ENCODE measurements around the gene LBH. TPM values are rescaled to one million over a fixed set of nuclear protein-coding genes. Genes with fewer than 3 reads are reported as not detected.

LBH gene
- total RNA-seq, 6 experiments from 2014 or later = 4.3 to 17.6 (median 9.5) TPM

- no peak overlapping the region for H3K27ac ChIP-seq
- DNase-seq (no peak), ATAC-seq (no peak)
- H3K9me3 ChIP-seq = no peaks in the 10 kb centered on the region
- intact Hi-C loops (cut with DNase I) = no loop called here
- H3K36me3 ChIP-seq = no peaks in the 10 kb centered on the region
- WGBS (ENCODE audit: insufficient coverage, low coverage, low lambda C conversion rate, missing lambda C conversion rate) = 88% methylated on average over 4 of the region's 4 CpGs
- H3K4me3 ChIP-seq = no peak overlapping the region
- H3K27me3 ChIP-seq = no peaks in the 10 kb centered on the region
- H3K4me1 ChIP-seq = peaks cover 0 to 12% (median 0%) of the 10 kb centered on the region in 4 donors
- TF ChIP-seq POLR2A (IDR thresholded peaks at IDR 0.05) (no peak), CTCF (IDR thresholded peaks at IDR 0.05) (no peak)
These were observed 45.1 kb downstream of the LBH start for GRCh38 chr2:30276455-30276911.

DNA sequence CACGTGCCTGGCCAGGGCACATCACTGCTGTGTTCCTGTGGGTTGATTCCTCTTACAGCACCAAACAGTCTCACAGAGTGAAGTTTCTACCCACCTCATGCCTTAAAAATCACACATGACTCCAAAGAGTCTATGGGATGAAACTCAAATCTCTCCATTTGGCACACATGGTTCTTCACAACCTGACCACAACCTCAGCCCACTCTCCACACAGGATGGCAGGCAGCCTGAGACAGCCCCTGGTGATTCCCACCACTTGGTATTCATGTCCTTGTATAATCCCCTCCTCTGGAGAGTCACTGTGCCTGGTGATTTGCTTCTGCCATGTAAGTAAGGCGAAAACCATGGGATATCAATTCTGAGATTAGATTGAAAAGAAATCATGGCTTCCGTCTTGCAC, 46.2 kb downstream of the LBH start:
- TF ChIP-seq CTCF (IDR thresholded peaks at IDR 0.05) (no peak), POLR2A (IDR thresholded peaks at IDR 0.05) (no peak)
- Histone ChIP-seq H3K27ac (no peak overlapping the region), H3K4me1 (peaks cover 0 to 12% (median 0%) of the 10 kb centered on the region in 4 donors), H3K9me3 (no peaks in the 10 kb centered on the region), H3K4me3 (no peak overlapping the region), H3K27me3 (no peaks in the 10 kb centered on the region), H3K36me3 (no peaks in the 10 kb centered on the region)
- 92% methylated on average over 2 of the region's 3 CpGs for WGBS (ENCODE audit: insufficient coverage, low coverage, low lambda C conversion rate, missing lambda C conversion rate)
- ATAC-seq (no peak), DNase-seq (no peak)
- intact Hi-C loops (cut with DNase I) = no loop called here

GRCh38 chr2:30278419-30278818, 47.1 kb downstream of the LBH start:
- Histone ChIP-seq H3K36me3 (no peaks in the 10 kb centered on the region), H3K4me3 (no peak overlapping the region), H3K9me3 (no peaks in the 10 kb centered on the region), H3K27ac (no peak overlapping the region), H3K27me3 (no peaks in the 10 kb centered on the region), H3K4me1 (peaks cover 0 to 12% (median 0%) of the 10 kb centered on the region in 4 donors)
- WGBS (ENCODE audit: insufficient coverage, low coverage, low lambda C conversion rate, missing lambda C conversion rate) = 44% methylated on average over 1 of the region's 1 CpG
- ATAC-seq (no peak), DNase-seq (no peak)
- intact Hi-C loops (cut with DNase I) = no loop called here
- no peak for TF ChIP-seq POLR2A (IDR thresholded peaks at IDR 0.05)
- no peak for TF ChIP-seq CTCF (IDR thresholded peaks at IDR 0.05)

GRCh38 chr2:30280596-30281434, 49.5 kb downstream of the LBH start:
- H3K36me3 ChIP-seq = no peaks in the 10 kb centered on the region
- no peaks in the 10 kb centered on the region for H3K4me1 ChIP-seq
- WGBS (ENCODE audit: insufficient coverage, low coverage, low lambda C conversion rate, missing lambda C conversion rate) = 73% methylated on average over 8 of the region's 8 CpGs
- H3K27me3 ChIP-seq = no peaks in the 10 kb centered on the region
- H3K27ac ChIP-seq = no peak overlapping the region
- no peak overlapping the region for H3K4me3 ChIP-seq
- no peak for ATAC-seq
- DNase-seq = no peak
- intact Hi-C loops (cut with DNase I) = no loop called here
- TF ChIP-seq POLR2A (IDR thresholded peaks at IDR 0.05) (no peak), CTCF (IDR thresholded peaks at IDR 0.05) (no peak)
- no peaks in the 10 kb centered on the region for H3K9me3 ChIP-seq

Data from right lobe of liver (tissue), 6 donors.